Parathyroid adenoma (tissue), 2 donors: ENCODE results near the gene LYPLAL1.

ENCODE experiments used
- H2AFZ ChIP-seq: fragments of 300-600 bp; sonication (generic); one replicate; pipeline ENCODE4 v1.7.0; 2017; ENCODE audit warnings: antibody characterized with exemption, mild to moderate bottlenecking
- H3K27ac ChIP-seq: fragments of 300-600 bp; sonication (generic); one replicate; pipeline ENCODE4 v1.7.0; 2017
- H3K27me3 ChIP-seq: fragments of 300-600 bp; sonication (generic); one replicate; pipeline ENCODE4 v1.7.0; 2017; ENCODE audit warnings: low read length; ENCODE audit not compliant: control insufficient read depth, insufficient read depth
- H3K36me3 ChIP-seq: fragments of 300-600 bp; sonication (generic); one replicate; pipeline ENCODE4 v1.7.0; 2017; ENCODE audit warnings: low read length; ENCODE audit not compliant: control insufficient read depth, insufficient read depth
- H3K4me1 ChIP-seq: fragments of 300-600 bp; sonication (generic); one replicate; pipeline ENCODE4 v1.7.0; 2017; ENCODE audit warnings: control low read depth
- H3K4me2 ChIP-seq: fragments of 300-600 bp; sonication (generic); one replicate; pipeline ENCODE4 v1.7.0; 2017; ENCODE audit warnings: low read length
- H3K4me3 ChIP-seq: fragments of 300-600 bp; sonication (generic); one replicate; pipeline ENCODE4 v1.7.0; 2017; ENCODE audit warnings: low read depth, low read length
- H3K79me2 ChIP-seq: fragments of 300-600 bp; sonication (generic); one replicate; pipeline ENCODE4 v1.7.0; 2017; ENCODE audit warnings: control low read depth
- H3K9ac ChIP-seq: fragments of 300-600 bp; sonication (generic); one replicate; pipeline ENCODE4 v1.7.0; 2017; ENCODE audit warnings: mild to moderate bottlenecking
- H3K9me3 ChIP-seq: fragments of 300-600 bp; sonication (generic); one replicate; pipeline ENCODE4 v1.7.0; 2017; ENCODE audit warnings: low read length; ENCODE audit not compliant: control insufficient read depth
- CTCF ChIP-seq: fragments of 300-600 bp; sonication (generic); IDR thresholded peaks from one replicate; pipeline ENCODE4 v1.7.0; 2017; ENCODE audit warnings: antibody characterized with exemption, mild to moderate bottlenecking
- donor health status: primary hyperparathyroidism.

Gene LYPLAL1

GRCh38 chr1:219177940-219178339 lies 4.3 kb downstream of the LYPLAL1 start:
- Histone ChIP-seq H3K4me1 (peaks cover 6% of the 10 kb centered on the region), H3K4me3 (no peak overlapping the region), H2AFZ (no peak overlapping the region), H3K9ac (no peak overlapping the region), H3K27ac (no peak overlapping the region), H3K27me3 (no peaks in the 10 kb centered on the region), H3K36me3 (no peaks in the 10 kb centered on the region), H3K4me2 (no peak overlapping the region), H3K9me3 (no peaks in the 10 kb centered on the region), H3K79me2 (no peaks in the 10 kb centered on the region)
- TF ChIP-seq CTCF, result no peak

GRCh38 chr1:219179293-219179692 lies 5.6 kb downstream of the LYPLAL1 start:
- Histone ChIP-seq H3K27ac (no peak overlapping the region), H3K4me3 (no peak overlapping the region), H3K27me3 (no peaks in the 10 kb centered on the region), H3K9ac (no peak overlapping the region), H2AFZ (no peak overlapping the region), H3K79me2 (no peaks in the 10 kb centered on the region), H3K4me1 (peaks cover 2% of the 10 kb centered on the region), H3K36me3 (no peaks in the 10 kb centered on the region), H3K9me3 (no peaks in the 10 kb centered on the region), H3K4me2 (no peak overlapping the region)
- no peak for TF ChIP-seq CTCF

- no peak overlapping the region for H3K27ac ChIP-seq
- no peaks in the 10 kb centered on the region for H3K36me3 ChIP-seq
- no peak overlapping the region for H3K4me3 ChIP-seq
- H3K4me1 ChIP-seq, result no peaks in the 10 kb centered on the region
- no peak for TF ChIP-seq CTCF
- no peaks in the 10 kb centered on the region for H3K27me3 ChIP-seq
- no peak overlapping the region for H2AFZ ChIP-seq
- H3K9ac ChIP-seq, result no peak overlapping the region
- no peak overlapping the region for H3K4me2 ChIP-seq
- no peaks in the 10 kb centered on the region for H3K9me3 ChIP-seq
- H3K79me2 ChIP-seq, result no peaks in the 10 kb centered on the region
Measured at GRCh38 chr1:219184337-219184736, 10.7 kb downstream of the LYPLAL1 start.

GRCh38 chr1:219185486-219186117 lies 11.9 kb downstream of the LYPLAL1 start:
- H3K4me1 ChIP-seq, result no peaks in the 10 kb centered on the region

More at GRCh38 chr1:219185486-219186117, 11.9 kb downstream of the LYPLAL1 start:
- Histone ChIP-seq H3K4me2 (no peak overlapping the region), H3K9me3 (no peaks in the 10 kb centered on the region), H3K27me3 (no peaks in the 10 kb centered on the region), H2AFZ (no peak overlapping the region), H3K9ac (no peak overlapping the region), H3K4me3 (no peak overlapping the region), H3K36me3 (no peaks in the 10 kb centered on the region), H3K79me2 (no peaks in the 10 kb centered on the region), H3K27ac (no peak overlapping the region)
- no peak for TF ChIP-seq CTCF
